ENCODE results near the gene LGALS1.
"Not testable (repeated sequence)": the region's sequence is repeated elsewhere in the genome, so short reads cannot be mapped to it uniquely, and the experiment has no call there.

DNA sequence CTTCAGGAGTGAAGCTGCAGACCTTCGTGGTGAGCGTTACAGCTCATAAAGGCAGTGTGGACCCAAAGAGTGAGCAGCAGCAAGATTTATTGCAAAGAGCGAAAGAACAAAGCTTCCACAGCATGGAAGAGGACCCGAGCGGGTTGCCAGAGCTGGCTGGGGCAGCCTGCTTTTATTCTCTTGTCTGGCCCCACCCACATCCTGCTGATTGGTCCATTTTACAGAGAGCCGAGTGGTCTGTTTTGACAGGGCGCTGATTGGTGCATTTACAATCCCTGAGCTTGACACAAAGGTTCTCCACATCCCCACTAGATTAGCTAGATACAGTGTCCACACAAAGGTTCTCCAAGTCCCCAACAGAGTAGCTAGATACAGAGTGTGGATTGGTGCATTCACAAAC, 41.8 kb downstream of the LGALS1 start:
- not testable (repeated sequence) for TF ChIP-seq CTCF (IDR thresholded peaks at IDR 0.05 in 2 of 3, conservative IDR thresholded peaks at IDR 0.05 in 1 of 3; ENCODE audit: insufficient read depth in 2 of 3, low read depth in 1 of 3, low read length in 3 of 3); POLR2A (conservative IDR thresholded peaks at IDR 0.05); NFXL1 (CRISPR knock-in tag; IDR thresholded peaks at IDR 0.05); IRF1 (CRISPR knock-in tag; IDR thresholded peaks at IDR 0.05; ENCODE audit: borderline replicate concordance)

Measured in K562 (cell line).